ENCODE results near the gene FAU. TPM values are rescaled to one million over a fixed set of nuclear protein-coding genes. Genes with fewer than 3 reads are reported as not detected.
A peak's percentile ranks its signal among the peaks of the same experiment; 100 is the strongest.

Gene FAU
- total and polyA plus RNA-seq, 9 of the 15 experiments (the other 6 are each of a cell fraction or from before 2014, with no cell fraction given) = 433 to 1,827 (median 942) TPM

DNA sequence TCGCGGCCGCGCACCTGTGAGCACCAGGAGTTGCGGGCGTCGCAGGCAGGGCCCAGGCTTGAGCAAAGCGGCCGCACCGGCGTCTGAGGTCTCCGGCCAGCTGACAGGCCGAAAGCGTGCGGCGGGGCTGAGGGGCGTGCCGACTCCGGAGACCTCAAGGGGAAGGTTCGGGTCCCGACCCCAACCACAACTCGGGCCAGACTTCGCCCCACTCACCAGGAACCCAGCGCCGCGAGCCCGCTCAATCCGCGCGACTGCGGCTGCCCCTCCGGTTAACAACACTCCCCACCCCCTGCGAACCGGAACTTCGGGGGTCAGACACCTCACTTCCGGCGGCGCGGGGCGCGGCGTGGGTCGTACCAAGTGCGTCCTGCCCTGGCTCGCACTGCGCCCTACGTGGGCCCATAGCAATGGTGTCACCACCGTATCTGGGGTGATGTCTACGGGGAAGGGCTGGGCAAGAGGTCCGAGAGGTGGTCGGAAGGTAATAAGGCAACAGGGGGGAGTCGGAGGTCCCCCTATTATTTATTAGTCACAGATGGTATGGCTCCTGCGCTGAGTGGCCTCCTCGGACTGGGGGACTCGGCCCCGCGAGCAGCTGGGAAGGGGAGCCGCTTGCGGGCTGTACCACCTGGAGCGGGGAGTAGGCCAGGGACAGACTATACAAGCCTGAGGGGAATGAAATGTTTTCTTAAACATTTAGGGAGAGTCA lies 12.5 kb upstream of the FAU start, which contains the start of gene SYVN1 (continued):
- TF ChIP-seq, protein P1, sequence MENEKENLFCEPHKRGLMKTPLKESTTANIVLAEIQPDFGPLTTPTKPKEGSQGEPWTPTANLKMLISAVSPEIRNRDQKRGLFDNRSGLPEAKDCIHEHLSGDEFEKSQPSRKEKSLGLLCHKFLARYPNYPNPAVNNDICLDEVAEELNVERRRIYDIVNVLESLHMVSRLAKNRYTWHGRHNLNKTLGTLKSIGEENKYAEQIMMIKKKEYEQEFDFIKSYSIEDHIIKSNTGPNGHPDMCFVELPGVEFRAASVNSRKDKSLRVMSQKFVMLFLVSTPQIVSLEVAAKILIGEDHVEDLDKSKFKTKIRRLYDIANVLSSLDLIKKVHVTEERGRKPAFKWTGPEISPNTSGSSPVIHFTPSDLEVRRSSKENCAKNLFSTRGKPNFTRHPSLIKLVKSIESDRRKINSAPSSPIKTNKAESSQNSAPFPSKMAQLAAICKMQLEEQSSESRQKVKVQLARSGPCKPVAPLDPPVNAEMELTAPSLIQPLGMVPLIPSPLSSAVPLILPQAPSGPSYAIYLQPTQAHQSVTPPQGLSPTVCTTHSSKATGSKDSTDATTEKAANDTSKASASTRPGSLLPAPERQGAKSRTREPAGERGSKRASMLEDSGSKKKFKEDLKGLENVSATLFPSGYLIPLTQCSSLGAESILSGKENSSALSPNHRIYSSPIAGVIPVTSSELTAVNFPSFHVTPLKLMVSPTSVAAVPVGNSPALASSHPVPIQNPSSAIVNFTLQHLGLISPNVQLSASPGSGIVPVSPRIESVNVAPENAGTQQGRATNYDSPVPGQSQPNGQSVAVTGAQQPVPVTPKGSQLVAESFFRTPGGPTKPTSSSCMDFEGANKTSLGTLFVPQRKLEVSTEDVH (IDR thresholded peaks at IDR 0.05; ENCODE audit: low read depth, partially characterized antibody) = peak; percentile 77
- TF ChIP-seq ZNF232 (CRISPR knock-in tag; IDR thresholded peaks at IDR 0.05) = 0 out of 2 replicates have a peak, but pooled peaks have one; percentile 34
- TF ChIP-seq, protein P2, sequence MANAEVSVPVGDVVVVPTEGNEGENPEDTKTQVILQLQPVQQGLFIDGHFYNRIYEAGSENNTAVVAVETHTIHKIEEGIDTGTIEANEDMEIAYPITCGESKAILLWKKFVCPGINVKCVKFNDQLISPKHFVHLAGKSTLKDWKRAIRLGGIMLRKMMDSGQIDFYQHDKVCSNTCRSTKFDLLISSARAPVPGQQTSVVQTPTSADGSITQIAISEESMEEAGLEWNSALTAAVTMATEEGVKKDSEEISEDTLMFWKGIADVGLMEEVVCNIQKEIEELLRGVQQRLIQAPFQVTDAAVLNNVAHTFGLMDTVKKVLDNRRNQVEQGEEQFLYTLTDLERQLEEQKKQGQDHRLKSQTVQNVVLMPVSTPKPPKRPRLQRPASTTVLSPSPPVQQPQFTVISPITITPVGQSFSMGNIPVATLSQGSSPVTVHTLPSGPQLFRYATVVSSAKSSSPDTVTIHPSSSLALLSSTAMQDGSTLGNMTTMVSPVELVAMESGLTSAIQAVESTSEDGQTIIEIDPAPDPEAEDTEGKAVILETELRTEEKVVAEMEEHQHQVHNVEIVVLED (CRISPR knock-in tag; IDR thresholded peaks at IDR 0.05) = peak; percentile 80
- peak; percentile 31; the same call in 1 of the 2 replicates for TF ChIP-seq STAG1 (CRISPR knock-in tag; IDR thresholded peaks at IDR 0.05; ENCODE audit: borderline replicate concordance)
- TF ChIP-seq, protein P3, sequence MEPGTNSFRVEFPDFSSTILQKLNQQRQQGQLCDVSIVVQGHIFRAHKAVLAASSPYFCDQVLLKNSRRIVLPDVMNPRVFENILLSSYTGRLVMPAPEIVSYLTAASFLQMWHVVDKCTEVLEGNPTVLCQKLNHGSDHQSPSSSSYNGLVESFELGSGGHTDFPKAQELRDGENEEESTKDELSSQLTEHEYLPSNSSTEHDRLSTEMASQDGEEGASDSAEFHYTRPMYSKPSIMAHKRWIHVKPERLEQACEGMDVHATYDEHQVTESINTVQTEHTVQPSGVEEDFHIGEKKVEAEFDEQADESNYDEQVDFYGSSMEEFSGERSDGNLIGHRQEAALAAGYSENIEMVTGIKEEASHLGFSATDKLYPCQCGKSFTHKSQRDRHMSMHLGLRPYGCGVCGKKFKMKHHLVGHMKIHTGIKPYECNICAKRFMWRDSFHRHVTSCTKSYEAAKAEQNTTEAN (CRISPR knock-in tag; IDR thresholded peaks at IDR 0.05) = 0 out of 2 replicates have a peak, but pooled peaks have one; percentile 33
- TF ChIP-seq, protein P4, sequence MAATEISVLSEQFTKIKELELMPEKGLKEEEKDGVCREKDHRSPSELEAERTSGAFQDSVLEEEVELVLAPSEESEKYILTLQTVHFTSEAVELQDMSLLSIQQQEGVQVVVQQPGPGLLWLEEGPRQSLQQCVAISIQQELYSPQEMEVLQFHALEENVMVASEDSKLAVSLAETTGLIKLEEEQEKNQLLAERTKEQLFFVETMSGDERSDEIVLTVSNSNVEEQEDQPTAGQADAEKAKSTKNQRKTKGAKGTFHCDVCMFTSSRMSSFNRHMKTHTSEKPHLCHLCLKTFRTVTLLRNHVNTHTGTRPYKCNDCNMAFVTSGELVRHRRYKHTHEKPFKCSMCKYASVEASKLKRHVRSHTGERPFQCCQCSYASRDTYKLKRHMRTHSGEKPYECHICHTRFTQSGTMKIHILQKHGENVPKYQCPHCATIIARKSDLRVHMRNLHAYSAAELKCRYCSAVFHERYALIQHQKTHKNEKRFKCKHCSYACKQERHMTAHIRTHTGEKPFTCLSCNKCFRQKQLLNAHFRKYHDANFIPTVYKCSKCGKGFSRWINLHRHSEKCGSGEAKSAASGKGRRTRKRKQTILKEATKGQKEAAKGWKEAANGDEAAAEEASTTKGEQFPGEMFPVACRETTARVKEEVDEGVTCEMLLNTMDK (IDR thresholded peaks at IDR 0.05; ENCODE audit: borderline replicate concordance, insufficient read depth, low read depth, low read length, poor library complexity, severe bottlenecking) = no peak
- TF ChIP-seq, protein P5, sequence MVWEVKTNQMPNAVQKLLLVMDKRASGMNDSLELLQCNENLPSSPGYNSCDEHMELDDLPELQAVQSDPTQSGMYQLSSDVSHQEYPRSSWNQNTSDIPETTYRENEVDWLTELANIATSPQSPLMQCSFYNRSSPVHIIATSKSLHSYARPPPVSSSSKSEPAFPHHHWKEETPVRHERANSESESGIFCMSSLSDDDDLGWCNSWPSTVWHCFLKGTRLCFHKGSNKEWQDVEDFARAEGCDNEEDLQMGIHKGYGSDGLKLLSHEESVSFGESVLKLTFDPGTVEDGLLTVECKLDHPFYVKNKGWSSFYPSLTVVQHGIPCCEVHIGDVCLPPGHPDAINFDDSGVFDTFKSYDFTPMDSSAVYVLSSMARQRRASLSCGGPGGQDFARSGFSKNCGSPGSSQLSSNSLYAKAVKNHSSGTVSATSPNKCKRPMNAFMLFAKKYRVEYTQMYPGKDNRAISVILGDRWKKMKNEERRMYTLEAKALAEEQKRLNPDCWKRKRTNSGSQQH (CRISPR knock-in tag; IDR thresholded peaks at IDR 0.05) = no peak; the same call in 1 of the 2 replicates
- TF ChIP-seq ZNF24 (IDR thresholded peaks at IDR 0.05) = no peak; the same call in 1 of the 2 replicates
- TF ChIP-seq, protein P6, sequence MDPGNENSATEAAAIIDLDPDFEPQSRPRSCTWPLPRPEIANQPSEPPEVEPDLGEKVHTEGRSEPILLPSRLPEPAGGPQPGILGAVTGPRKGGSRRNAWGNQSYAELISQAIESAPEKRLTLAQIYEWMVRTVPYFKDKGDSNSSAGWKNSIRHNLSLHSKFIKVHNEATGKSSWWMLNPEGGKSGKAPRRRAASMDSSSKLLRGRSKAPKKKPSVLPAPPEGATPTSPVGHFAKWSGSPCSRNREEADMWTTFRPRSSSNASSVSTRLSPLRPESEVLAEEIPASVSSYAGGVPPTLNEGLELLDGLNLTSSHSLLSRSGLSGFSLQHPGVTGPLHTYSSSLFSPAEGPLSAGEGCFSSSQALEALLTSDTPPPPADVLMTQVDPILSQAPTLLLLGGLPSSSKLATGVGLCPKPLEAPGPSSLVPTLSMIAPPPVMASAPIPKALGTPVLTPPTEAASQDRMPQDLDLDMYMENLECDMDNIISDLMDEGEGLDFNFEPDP (CRISPR knock-in tag; IDR thresholded peaks at IDR 0.05) = 0 out of 2 replicates have a peak, but pooled peaks have one; percentile 56
- peak; percentile 80 for TF ChIP-seq HMGN3 (IDR thresholded peaks at IDR 0.05; ENCODE audit: borderline replicate concordance, extremely low read depth, insufficient read length, low read depth, low read length)
- peak; percentile 86; the same call in 1 of the 2 replicates for TF ChIP-seq KLF6 (CRISPR knock-in tag; IDR thresholded peaks at IDR 0.05; ENCODE audit: borderline replicate concordance)
- TF ChIP-seq BRF1 (IDR thresholded peaks at IDR 0.05; ENCODE audit: borderline replicate concordance, extremely low read depth, insufficient read length) = no peak
- peak; percentile 51; the same call in 1 of the 2 replicates for TF ChIP-seq CC2D1A (IDR thresholded peaks at IDR 0.05)
